HG02852 (cell line): ENCODE data around the gene IFNLR1.

Experiments used
- ATAC-seq: cut with Tn5 transposase; IDR thresholded peaks from one replicate; pipeline ENCODE4 v1.9.1; 2021; ENCODE audit warnings: mild to moderate bottlenecking, moderate library complexity; ENCODE audit not compliant: unreplicated experiment

The IFNLR1 gene

DNA sequence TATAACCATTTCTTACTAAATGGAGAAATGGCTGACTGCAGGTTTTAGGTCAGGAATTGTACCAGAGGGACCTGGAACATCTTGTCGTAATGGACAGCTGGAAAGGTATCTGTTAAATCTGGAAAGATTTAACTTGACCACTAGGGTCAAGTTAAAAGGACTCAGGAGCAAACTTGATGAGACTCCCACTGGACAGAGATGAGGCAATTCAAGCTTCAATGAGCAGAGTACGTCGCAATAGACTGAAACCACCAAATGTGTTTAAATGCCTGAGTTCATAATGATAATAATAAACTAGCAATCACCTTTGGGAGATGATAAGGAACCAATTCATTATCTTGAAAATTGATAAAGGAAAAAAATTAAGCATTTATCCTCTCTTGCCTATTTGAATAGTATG is 8.7 kb downstream of the IFNLR1 start:
- ATAC-seq = no peak

DNA sequence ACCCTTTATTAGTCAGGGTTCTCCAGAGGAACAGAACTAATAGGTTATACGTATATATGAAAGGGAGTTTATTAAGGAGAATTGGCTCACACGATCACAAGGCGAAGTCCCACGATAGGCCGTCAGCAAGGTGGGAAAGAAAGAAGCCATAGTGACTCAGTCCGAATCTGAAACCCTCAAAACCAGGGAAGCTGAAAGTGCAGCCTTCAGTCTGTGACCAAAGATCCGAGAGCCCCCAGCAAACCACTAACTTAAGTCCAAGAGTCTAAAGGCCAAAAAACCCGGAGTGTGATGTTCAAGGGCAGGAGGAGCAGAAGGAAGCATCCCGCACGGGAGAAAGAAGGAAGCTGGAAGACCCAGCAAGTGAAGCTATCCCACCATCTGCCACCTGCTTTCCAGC is 9.9 kb downstream of the IFNLR1 start:
- no peak for ATAC-seq

DNA sequence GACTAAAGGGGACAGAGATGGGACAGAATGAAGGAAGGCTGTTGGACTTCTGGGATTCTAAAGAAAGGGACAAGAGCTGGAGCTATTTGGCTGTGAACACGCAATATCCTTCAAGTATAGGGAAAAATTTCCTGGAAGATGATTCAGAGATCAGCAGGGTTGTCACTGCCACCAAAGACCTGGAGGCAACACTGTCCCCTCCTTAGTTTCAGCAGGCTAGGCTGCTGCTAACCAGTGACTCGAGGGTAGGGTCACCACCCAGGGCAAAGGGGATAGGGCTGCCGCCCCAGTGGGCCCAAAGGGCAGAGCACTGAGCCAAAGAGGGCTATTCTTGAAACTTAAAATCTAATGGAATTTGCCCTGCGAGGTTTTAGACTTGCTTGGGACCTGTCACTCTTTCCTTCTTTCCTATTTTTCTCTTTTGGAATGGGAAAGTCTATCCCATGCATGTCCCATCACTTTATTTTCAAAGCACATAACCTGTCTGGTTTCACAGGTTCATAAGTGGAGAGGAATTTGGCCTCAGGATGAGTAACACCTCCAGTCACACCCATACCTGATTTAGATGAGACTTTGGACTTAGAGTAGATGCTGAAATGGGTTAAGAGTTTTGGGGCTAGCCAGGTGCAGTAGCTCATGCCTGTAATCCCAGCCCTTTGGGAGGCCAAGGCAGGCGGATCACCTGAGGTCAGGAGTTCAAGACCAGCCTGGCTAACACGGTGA is 11.9 kb downstream of the IFNLR1 start:
- ATAC-seq = no peak

DNA sequence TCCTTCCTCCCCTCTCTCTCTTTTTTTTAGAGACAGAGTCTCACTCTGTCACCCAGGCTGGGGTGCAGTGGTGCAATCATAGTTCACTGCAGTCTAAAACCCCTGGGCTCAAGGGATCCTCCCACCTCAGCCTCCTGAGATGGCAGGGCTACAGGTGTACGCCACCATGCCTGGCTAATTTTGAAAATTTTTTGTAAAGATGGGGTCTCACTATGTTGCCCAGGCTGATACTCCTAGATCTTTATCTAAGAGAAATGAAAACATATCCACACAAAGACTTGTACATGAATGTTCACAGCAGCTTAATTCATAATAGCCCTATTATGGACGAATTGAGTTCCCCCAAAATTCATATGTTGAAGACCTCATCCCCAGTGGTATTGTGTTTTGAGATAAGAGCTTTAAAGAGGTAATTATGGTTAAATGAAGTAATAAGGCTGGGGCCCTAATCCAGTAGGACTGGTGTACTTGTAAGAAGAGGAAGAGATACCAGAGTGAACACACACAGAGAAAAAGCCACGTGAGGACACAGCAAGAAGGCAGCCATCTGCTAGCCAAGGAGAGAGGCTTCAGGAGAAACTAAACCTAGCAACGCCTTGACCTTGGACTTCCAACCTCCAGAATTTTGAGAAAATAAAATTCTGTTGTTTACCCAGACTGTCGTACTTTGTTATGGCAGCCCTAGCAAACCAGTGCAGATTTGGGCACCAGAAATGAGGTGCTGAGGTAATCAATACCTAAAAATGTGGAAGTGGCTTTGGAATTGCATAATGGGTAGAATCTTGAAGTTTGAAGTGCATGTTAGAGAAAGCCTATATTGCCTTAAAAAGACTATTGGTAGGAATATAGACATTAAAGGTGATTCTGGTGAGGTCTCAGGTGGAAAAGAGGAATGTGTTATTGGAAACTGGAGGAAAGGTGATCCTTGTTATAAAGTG is 13.2 kb downstream of the IFNLR1 start:
- no peak for ATAC-seq

DNA sequence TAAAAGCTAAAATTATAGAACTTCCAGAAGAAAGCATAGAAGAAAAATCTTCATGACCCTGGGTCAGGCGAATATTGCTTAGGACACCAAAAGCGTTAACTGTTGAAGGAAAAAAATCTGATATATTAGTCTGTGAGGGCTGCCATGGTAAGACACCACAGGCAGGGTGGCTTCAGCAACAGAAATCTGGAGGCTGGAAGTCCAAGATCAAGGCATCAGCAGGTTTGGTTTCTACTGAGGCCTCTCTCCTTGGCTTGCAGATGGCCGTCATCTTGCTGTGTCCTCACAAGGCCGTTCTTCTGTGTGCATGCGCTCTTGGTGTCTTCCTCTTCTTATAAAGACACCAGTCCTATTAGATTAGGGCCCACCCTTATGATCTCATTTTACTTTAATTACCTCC is 14.5 kb downstream of the IFNLR1 start:
- ATAC-seq = no peak

DNA sequence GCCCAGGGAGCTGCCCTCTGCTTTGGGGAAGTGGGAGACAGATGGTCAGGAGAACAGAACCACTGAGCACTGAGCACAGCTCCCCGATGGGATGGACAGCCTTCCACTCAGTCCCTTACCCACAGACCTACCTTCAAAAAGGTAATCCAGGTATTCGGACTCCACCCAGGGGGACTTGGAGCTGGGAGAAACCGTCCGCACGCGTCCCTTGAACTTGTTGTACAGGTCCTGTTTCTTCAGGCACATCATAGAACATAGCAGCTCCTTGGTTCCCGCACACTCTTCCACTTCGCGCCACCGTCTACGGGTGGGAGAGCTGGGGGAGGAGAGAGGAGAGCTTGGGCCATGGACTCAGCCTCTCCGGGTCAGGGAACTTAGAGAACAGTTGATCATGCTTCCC is 17.8 kb downstream of the IFNLR1 start:
- no peak for ATAC-seq

DNA sequence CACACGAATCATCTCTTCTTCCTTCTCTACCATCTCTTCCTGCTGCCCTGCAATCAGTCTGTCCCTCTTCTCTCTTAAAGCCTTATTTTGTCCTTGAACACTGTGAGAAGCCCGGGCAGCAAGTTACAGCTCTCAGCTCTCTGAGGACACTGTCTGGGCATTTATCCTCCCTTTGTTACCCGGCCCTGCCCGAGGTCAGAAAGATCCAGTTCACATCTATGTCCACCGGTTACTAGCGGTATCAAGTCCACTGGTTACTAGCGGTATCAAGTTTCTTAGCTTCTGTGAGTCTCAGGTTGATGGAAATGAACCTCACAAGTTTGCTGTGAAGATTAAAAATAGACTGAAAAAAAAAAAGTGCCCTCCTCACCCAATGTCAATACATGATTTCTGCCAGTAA is 18.8 kb downstream of the IFNLR1 start:
- no peak for ATAC-seq

DNA sequence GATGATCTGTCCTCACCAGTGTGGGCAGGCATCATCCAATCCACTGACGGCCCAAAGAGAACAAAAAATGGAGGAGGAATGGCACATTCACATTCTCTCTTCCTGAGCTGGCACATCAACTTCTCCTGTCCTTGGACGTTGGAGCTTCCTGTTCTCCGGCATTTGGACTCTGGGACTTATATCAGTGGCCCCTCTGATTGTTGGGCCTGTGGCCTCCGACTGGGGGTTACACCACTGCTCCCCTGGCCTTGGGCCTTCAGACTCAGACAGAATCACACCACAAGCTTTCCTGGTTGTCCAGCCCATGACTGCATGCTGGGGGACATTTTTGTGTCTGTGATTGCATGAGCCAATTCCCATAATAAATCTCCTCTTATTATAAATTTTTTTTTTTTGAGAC is 20.1 kb downstream of the IFNLR1 start:
- ATAC-seq = no peak

DNA sequence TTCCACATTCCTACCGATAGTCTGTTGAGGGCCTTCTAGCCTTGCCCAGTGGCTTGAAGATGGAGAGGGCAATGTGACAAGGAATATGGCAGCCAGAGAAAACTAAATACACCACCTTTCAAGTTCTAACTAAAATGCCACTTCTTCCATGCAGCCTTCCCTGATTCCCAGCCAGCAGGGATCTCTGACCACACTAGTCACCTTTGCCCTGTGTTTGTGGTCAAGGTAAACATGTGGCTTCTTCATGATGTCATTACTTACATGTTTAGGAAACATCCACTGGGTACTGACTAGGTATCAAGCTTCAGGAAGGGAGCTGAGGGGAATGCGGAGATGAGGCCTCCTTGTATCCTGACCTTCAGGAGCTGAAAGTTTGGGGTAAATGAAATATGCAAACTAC is 21.6 kb downstream of the IFNLR1 start:
- ATAC-seq = no peak

DNA sequence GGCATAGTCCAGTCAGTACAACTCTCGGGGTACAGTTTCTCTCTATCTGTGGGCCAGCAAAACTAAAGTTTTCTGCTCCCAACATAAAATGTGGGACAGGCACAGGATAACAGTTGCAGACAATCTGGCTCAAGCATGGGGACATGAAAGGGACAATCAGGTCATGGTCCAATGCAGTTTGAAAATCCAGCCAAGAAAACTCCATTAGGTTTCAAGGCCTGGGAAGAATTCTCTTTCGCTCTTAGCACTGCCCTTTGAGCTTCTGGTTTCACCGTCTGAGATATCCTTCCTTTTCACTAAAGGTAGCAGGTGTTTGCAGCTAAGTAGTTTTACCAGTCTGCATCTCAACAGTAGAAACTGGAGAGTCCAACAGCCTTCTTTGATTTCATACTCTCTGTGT is 23.1 kb downstream of the IFNLR1 start:
- ATAC-seq = no peak

DNA sequence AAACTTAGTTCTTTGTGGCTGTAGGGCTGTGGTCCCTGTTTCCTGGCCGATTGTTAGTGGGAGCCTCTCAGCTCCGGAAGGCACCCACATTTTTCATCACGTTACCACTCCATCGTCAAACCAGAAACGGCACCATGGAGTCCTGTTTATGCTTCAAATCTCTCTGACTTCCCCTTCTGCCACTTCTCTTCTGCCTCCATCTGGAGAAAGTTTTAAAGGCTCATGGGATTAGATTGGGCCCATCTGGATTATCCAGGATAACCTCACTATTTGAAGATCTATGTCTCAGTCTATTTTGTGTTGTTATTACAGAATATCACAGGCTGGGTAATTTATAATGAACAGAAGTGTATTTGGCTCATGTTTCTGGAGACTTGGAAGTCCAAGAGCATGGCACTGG is 24.9 kb downstream of the IFNLR1 start:
- ATAC-seq = no peak

DNA sequence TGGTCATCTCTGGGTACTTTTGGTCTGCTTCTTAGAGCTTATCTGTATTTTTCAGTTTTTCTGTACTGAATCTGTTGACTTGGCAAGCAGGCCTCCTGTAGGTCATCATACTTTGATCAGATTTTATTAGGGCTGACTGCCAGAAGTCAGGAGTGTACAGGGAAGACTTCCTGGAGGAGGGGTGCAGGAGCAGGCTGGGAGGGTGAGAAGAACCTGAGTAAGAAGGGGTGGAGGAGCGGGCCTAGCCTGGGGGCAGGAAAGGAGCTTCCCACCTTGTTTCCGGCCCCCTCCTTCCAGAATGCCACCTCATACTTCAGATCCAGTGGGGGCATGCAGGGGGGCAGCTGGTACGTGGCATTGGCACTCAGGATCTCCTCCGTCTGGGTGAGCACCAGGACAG is 25.8 kb downstream of the IFNLR1 start:
- ATAC-seq = no peak

DNA sequence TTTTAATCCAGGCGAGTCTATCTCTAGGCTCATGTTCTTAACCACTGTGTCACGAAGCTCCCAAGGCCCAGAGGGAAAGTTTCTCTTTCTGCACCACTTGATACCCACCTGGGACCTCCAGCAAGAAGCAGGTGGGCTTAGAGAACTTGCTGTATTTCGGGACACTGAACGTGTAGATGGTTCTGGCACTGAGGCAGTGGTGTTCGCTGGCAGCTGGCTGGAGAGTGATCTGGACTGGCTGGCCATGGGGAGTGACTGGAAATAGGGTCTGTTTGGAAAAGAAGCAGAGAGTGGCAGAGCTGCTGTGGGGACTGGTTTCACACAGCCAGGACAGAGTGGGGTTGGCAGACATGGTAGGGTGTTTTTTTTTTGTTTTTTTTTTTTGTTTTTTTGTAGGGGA is 27.7 kb downstream of the IFNLR1 start:
- no peak for ATAC-seq

DNA sequence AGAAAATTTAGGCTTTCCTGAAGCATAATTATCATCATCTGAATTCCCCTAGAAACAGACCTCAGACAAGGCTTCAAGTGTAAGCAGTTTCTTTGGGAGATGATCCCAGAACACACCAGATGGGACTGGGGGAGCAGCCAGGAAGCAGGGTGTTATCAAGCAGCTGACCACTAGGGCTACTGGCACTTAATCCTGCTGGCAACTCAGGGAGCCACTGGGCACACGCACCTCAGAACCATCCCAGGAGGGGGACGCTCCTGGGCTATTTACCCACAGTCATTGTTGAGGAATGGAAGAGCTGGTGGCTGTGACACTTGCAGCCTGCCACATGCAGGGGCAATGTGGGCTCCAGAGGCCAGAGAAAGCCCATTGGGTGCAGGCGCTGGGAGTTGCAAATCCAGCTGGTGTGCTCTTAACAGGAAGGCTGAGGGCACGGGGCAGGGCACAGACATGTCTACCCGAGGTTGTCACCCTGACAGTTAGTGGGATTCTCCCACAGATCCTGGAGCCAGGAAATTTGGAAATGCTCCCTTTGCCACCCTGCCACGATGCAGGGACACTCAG is 29.1 kb downstream of the IFNLR1 start:
- no peak for ATAC-seq

DNA sequence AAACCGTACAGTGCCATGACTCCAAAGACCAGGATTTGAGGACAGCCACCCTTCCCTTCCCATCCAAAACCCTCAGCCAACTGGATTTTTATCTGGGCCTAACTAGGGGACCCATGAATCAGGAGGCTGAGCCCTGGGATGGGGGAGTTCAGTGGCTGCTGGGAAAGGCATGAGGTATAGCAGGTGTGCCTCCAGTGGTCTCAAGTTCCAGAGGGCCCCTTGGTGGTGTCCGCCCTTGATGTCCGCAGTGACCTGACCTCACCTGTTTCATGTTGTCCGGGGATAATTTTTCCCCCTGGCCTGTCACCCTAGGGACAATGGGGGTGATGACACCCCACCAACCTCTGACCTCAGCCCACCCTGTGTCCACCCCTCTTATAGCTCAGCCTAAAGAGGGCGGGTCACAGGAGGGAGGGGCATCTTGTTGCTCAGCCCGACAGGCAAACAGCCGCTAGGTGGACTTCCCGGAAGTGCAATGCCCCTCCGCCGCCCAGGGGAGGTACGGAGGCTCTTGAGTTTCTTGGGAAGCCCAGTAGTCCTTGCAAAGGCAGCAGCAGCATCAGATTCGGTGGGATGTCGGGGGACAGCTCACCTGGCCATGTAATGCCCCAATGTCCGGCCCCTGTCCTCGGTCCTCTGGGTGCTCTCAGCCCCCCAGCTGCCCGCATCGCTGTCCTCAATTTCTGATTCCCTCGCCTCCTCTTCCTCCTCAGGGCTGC is 30.4 kb downstream of the IFNLR1 start:
- ATAC-seq = no peak

DNA sequence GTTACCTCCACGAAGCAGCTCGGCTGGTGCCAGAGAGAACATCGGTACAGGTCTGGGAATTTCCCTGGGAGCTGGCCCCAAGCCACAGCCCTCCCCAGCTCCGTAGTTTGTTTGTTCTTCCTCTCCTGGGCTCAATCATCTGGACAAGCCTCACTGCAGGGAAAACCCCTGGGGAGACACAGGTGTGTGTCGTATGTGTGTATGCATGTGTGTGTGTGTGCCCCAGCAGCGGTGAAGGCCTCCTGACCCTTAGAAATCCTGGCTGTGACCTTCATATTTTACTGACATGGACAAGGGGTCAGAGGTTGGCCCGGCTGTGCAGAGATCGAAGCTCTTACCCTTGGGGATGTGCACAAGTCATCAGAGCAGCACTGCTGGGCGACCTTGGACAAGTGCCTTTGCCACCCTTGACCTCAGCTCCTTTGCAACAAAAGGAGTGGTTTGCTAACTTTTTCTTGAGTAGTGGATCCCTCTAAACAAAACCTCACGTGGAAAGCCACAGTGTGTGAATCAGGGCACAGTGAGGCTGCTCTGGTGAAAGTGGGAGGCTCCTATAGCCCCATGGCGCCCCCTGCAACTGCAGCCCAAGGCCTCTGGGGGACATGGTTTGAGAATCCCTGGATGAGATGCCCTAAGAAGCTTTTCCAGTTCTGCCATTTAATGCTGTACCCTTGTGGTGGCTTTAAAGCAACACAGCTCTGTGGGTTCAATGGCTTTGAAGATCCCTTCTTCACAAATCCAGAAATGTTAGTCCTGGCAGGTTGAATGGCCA is 31.9 kb downstream of the IFNLR1 start:
- ATAC-seq = no peak

DNA sequence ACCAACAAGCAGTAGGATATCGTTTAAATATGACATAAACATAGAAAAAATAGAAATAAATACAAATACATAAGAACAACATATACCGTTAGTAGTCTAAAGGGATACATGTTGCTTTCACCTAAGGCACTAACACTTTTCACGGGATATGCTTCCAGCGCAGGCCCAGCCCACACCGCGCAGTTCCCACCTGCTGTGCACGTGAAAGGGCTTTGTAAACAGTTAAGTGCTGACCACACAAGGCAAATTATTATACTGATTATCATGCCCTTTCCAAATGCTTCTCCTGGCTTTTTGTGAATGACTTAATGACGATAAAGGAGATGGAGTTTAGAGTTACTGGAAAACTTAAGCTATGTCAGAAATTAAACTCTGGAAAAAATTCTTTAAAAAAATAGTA is 32.9 kb downstream of the IFNLR1 start:
- ATAC-seq = no peak

DNA sequence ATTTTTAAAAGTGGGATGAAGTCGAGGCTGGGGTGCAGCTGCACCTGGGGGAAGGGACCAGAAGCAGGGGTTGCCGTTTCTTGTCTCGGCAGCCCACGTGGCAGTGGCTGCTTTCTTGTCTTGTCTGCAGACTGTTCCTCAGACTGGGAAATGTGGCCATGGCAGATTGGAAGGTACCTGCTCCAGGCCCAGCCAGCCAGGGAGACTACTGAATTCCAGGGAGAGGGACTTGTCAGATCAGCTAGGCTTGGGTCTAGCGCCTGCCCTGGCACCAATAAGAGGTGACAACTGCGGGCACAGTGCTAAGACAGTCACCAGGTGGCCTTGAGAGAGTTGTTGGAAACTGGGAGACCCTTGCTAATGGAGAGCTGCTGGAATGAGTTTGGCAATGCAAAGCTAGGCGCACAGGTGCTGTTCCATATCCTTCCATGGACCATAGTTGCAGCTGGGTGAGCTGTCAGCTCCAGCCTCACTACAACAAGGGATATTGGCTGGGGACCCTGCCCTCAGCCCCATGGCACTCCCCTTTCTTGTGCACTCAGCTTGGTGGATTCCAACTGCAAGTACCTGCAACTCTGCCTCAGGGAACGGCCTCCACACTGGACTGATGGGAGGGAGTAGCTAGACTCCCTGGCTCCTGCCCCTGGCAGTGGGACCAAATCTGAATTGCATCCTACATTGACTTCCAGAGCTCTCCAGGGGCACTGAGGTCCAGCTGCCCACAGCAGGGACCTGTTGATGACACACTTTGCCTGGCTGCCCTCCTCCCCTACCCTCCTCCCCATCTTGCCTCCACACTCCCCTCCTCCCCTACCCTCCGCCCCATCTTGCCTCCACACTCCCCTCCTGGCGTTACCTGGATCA is 34.2 kb downstream of the IFNLR1 start:
- ATAC-seq = no peak

DNA sequence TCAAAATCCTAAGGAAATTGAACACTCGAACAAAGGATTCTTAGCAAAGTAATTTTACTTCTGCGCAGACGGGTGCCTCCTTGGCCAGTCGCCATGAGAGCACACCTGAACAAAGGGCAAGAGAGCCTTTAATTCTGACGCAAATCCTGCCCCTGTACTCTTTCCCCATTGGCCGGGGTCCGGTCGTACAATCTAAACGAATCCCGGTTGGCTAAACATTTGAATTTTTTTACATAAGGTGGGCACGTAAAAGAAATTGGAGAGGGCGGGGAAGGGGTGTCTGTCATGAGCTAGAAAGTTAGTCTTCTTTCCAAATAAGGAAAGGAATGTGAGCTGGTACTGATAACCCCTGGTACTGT is 35.9 kb downstream of the IFNLR1 start:
- no peak for ATAC-seq
